Endodermal cell (in vitro differentiated cells): ENCODE results near the gene CCDC120. TPM values are rescaled to one million over a fixed set of nuclear protein-coding genes. Genes with fewer than 3 reads are reported as not detected.

Source experiments
- DNase-seq: peaks from one replicate; pipeline ENCODE4 v3.0.0-alpha.2; 2017
- H3K27ac ChIP-seq: 2 replicates; pipeline ENCODE4 v1.5.1; 2013; ENCODE audit warnings: mild to moderate bottlenecking, low read depth, low read length, moderate library complexity
- H3K27me3 ChIP-seq: 2 replicates; pipeline ENCODE4 v1.6.1; 2013; ENCODE audit warnings: mild to moderate bottlenecking, low read length, moderate library complexity; ENCODE audit not compliant: insufficient read depth, control insufficient read depth, poor library complexity, severe bottlenecking
- H3K36me3 ChIP-seq: 2 replicates; pipeline ENCODE4 v1.7.0; 2013; ENCODE audit warnings: mild to moderate bottlenecking, low read length, moderate library complexity; ENCODE audit not compliant: control insufficient read depth, insufficient read depth
- H3K4me1 ChIP-seq: one replicate; pipeline ENCODE4 v1.7.0; 2013; ENCODE audit warnings: low read length; ENCODE audit not compliant: control insufficient read depth, insufficient read depth
- H3K4me3 ChIP-seq: 2 replicates; pipeline ENCODE4 v1.5.1; 2013; ENCODE audit warnings: mild to moderate bottlenecking, low read length, moderate library complexity
- H3K9ac ChIP-seq: 2 replicates; pipeline ENCODE4 v1.6.1; 2013; ENCODE audit warnings: mild to moderate bottlenecking, low read length, moderate library complexity; ENCODE audit not compliant: poor library complexity, severe bottlenecking; ENCODE audit errors: extremely low read depth
- H3K9me3 ChIP-seq: 2 replicates; pipeline ENCODE4 v1.6.1; 2013; ENCODE audit warnings: mild to moderate bottlenecking, low read length, moderate library complexity; ENCODE audit not compliant: control insufficient read depth
- H3K27ac Mint-ChIP-seq: 2 replicates; pipeline ENCODE4 v1.8.0; 2020; ENCODE audit warnings: mixed read lengths
- H3K27me3 Mint-ChIP-seq: 2 replicates; pipeline ENCODE4 v1.8.0; 2021; ENCODE audit warnings: mild to moderate bottlenecking, mixed read lengths; ENCODE audit not compliant: insufficient read depth
- H3K36me3 Mint-ChIP-seq: 2 replicates; pipeline ENCODE4 v1.8.0; 2020; ENCODE audit warnings: low read depth, mixed read lengths
- H3K4me1 Mint-ChIP-seq: 2 replicates; pipeline ENCODE4 v1.8.0; 2020; ENCODE audit warnings: mixed read lengths
- H3K4me3 Mint-ChIP-seq: 2 replicates; pipeline ENCODE4 v1.8.0; 2020; ENCODE audit warnings: mild to moderate bottlenecking, moderate library complexity, mixed read lengths
- H3K9me3 Mint-ChIP-seq: 2 replicates; pipeline ENCODE4 v1.8.0; 2020; ENCODE audit warnings: mild to moderate bottlenecking, mixed read lengths
- CTCF ChIP-seq: fragments of 200-600 bp; sonication (generic); conservative IDR thresholded peaks from 2 replicates; pipeline ENCODE4 v1.5.0; 2021; ENCODE audit warnings: antibody characterized with exemption, mild to moderate bottlenecking
- WGBS, 2 experiments: methylation state at CpG; one replicate each; pipeline versions ENCODE4 v1.1.5 to v1.1.7; 2013; ENCODE audit warnings: missing lambda C conversion rate in 2 of 2, mixed read lengths in 1 of 2; ENCODE audit not compliant: insufficient coverage in 1 of 2, insufficient read length in 1 of 2; 5-methylcytosine and 5-hydroxymethylcytosine counted together
- total RNA-seq, 2 donors: library from RNA; stranded (reverse); fragmentation: NEBNext Ultra II Directional in 1 of 2; extraction: Animal tissue kit (Norgen Biotek cat#: 25700) in 1 of 2; gene quantifications; 2 replicates in 1 of 2; 3 replicates in 1 of 2; pipeline ENCODE4 v1.2.1, GENCODE V29; 2021

The CCDC120 gene
- total RNA-seq, 2 donors from 2014 or later = 13.4 to 13.5 TPM

GRCh38 chrX:49029876-49030275, 28.9 kb upstream of the CCDC120 start:
- 94% methylated on average over 6 of the region's 6 CpGs; no CpG with 5 or more reads in 1 of the 2 experiments for WGBS, 2 experiments
- DNase-seq = peak; percentile 84
- Mint-ChIP-seq H3K27ac (no peak overlapping the region), H3K36me3 (peaks cover 40% of the 10 kb centered on the region), H3K9me3 (peaks cover 59% of the 10 kb centered on the region), H3K27me3 (no peaks in the 10 kb centered on the region), H3K4me1 (no peaks in the 10 kb centered on the region), H3K4me3 (no peak overlapping the region)
- Histone ChIP-seq H3K4me3 (no peak overlapping the region), H3K27me3 (no peaks in the 10 kb centered on the region), H3K36me3 (peaks cover 11% of the 10 kb centered on the region), H3K9ac (no peak overlapping the region), H3K27ac (no peak overlapping the region), H3K4me1 (no peaks in the 10 kb centered on the region), H3K9me3 (no peaks in the 10 kb centered on the region)
- no peak for TF ChIP-seq CTCF

DNA sequence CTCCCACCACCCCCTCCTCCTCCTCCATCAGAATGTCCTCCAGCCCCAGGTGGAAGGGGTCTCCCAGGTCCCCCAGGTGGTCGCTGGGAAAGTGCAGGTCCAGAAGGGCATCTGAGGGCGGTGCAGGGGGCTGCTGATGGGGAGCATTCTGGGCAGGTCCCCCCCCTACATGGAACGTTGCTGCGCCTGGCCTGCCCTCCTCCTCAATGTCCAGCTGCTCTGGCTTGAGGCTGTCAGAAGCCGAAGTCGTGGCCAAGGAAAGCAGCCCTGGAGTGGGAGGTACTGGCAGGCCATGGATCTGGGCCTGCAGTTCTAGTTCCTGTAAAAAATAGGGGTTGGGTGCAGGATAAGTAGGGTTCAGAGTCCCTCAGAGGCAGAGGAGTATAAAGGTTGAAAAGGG, 28.5 kb upstream of the CCDC120 start:
- Histone ChIP-seq H3K4me1 (no peaks in the 10 kb centered on the region), H3K36me3 (peaks cover 11% of the 10 kb centered on the region), H3K27ac (no peak overlapping the region), H3K4me3 (no peak overlapping the region), H3K9ac (no peak overlapping the region), H3K27me3 (no peaks in the 10 kb centered on the region), H3K9me3 (no peaks in the 10 kb centered on the region)
- Mint-ChIP-seq H3K27me3 (no peaks in the 10 kb centered on the region), H3K4me3 (no peak overlapping the region), H3K4me1 (no peaks in the 10 kb centered on the region), H3K36me3 (peaks cover 40% of the 10 kb centered on the region), H3K9me3 (peaks cover 59% of the 10 kb centered on the region), H3K27ac (no peak overlapping the region)
- no peak for TF ChIP-seq CTCF
- no peak for DNase-seq
- 97 to 100% methylated on average over 1 to 6 of the region's 6 CpGs for WGBS, 2 experiments

GRCh38 chrX:49037883-49038475, 20.8 kb upstream of the CCDC120 start:
- Histone ChIP-seq H3K4me3 (no peak overlapping the region), H3K36me3 (peaks cover 32% of the 10 kb centered on the region), H3K9me3 (no peaks in the 10 kb centered on the region), H3K4me1 (peaks cover 3% of the 10 kb centered on the region), H3K9ac (no peak overlapping the region), H3K27ac (no peak overlapping the region), H3K27me3 (no peaks in the 10 kb centered on the region)
- H3K4me1 Mint-ChIP-seq = peaks cover 18% of the 10 kb centered on the region
- no peak overlapping the region for H3K27ac Mint-ChIP-seq
- DNase-seq = no peak
- no peak overlapping the region for H3K4me3 Mint-ChIP-seq
- no peak for TF ChIP-seq CTCF
- peaks cover 40% of the 10 kb centered on the region for H3K36me3 Mint-ChIP-seq
- H3K27me3 Mint-ChIP-seq = no peaks in the 10 kb centered on the region
- peaks cover 60% of the 10 kb centered on the region for H3K9me3 Mint-ChIP-seq
- 87 to 97% methylated on average over 3 to 15 of the region's 15 CpGs for WGBS, 2 experiments
